ENCODE data around the gene TAOK3. TPM values are rescaled to one million over a fixed set of nuclear protein-coding genes. Genes with fewer than 3 reads are reported as not detected.
"Not testable (repeated sequence)": the region's sequence is repeated elsewhere in the genome, so short reads cannot be mapped to it uniquely, and the experiment has no call there.

TAOK3 gene
- total and polyA plus RNA-seq, 5 donors from 2014 or later = 60.2 to 97.8 (median 72.1) TPM

DNA sequence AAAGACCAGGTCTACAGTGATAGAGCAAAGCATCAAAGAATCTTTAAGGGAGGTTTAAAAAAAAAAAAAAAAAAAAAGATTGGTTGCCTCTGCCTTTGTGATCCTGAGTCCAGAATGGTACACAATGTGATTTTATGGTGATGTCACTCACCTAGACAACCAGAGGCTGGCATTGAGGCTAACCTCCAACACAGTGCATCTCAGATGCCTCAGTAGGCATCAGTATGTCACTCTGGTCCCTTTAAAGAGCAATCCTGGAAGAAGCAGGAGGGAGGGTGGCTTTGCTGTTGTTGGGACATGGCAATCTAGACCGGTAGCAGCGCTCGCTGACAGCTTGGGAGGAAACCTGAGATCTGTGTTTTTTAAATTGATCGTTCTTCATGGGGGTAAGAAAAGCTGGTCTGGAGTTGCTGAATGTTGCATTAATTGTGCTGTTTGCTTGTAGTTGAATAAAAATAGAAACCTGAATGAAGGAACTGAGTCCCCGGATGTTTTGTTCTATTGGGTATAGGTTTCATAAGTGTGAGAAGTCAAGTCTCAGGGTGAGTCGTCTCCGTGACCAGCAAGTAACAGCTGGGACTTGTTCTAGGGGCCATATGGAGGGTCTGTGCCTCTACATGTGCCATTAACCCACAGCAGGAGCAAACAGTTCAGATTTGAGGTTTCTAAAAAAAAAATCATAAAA, 227.5 kb downstream of the TAOK3 start:
- Mint-ChIP-seq H3K4me1 (peaks cover 5 to 17% (median 10%) of the 10 kb centered on the region in 4 donors), H3K36me3 (peaks cover 48% of the 10 kb centered on the region), H3K27me3 (no peaks in the 10 kb centered on the region), H3K27ac (peak overlapping the region in 2 of 3 donors; percentile 67 to 86), H3K9me3 (no peaks in the 10 kb centered on the region), H3K4me3 (peak overlapping the region in 1 of 4 donors; percentile 57)
- DNase-seq (peak in 1 of 3 donors; percentile 26), ATAC-seq (ENCODE audit: low read depth in 2 of 2) (no peak)
- no peaks in the 10 kb centered on the region for H3K4me1 ChIP-seq (ENCODE audit: control insufficient read depth, insufficient read depth, low read length, poor library complexity, severe bottlenecking)
- no peaks in the 10 kb centered on the region for H3K27me3 ChIP-seq (ENCODE audit: control insufficient read depth, insufficient read depth, low read length)
- H3K9me3 ChIP-seq (ENCODE audit: control insufficient read depth in 2 of 2, low read length in 2 of 2) = no peaks in the 10 kb centered on the region
- H3K36me3 ChIP-seq (ENCODE audit: control insufficient read depth, insufficient read depth, low read length) = peaks cover 49% of the 10 kb centered on the region
- H3K4me3 ChIP-seq (ENCODE audit: low read depth, low read length) = no peak overlapping the region
- no peak overlapping the region for H3K27ac ChIP-seq (ENCODE audit: insufficient read depth, low read length, poor library complexity, severe bottlenecking)

DNA sequence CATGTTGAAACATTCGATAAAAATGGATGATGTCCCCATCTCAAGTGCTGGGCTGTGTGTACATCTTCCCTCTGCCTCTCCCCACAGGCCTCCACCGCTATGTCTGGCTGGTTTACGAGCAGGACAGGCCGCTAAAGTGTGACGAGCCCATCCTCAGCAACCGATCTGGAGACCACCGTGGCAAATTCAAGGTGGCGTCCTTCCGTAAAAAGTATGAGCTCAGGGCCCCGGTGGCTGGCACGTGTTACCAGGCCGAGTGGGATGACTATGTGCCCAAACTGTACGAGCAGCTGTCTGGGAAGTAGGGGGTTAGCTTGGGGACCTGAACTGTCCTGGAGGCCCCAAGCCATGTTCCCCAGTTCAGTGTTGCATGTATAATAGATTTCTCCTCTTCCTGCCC, 228.2 kb downstream of the TAOK3 start:
- no peaks in the 10 kb centered on the region for H3K4me1 ChIP-seq (ENCODE audit: control insufficient read depth, insufficient read depth, low read length, poor library complexity, severe bottlenecking)
- no peaks in the 10 kb centered on the region for H3K9me3 ChIP-seq (ENCODE audit: control insufficient read depth in 2 of 2, low read length in 2 of 2)
- peaks cover 52% of the 10 kb centered on the region for H3K36me3 Mint-ChIP-seq
- H3K27me3 ChIP-seq (ENCODE audit: control insufficient read depth, insufficient read depth, low read length) = no peaks in the 10 kb centered on the region
- no peaks in the 10 kb centered on the region for H3K9me3 Mint-ChIP-seq
- ATAC-seq (ENCODE audit: low read depth in 2 of 2) (no peak), DNase-seq (no peak)
- peaks cover 54% of the 10 kb centered on the region for H3K36me3 ChIP-seq (ENCODE audit: control insufficient read depth, insufficient read depth, low read length)
- H3K27ac ChIP-seq (ENCODE audit: insufficient read depth, low read length, poor library complexity, severe bottlenecking) = no peak overlapping the region
- H3K27me3 Mint-ChIP-seq = no peaks in the 10 kb centered on the region
- H3K4me1 Mint-ChIP-seq = peaks cover 5 to 18% (median 13%) of the 10 kb centered on the region in 4 donors
- peak overlapping the region in 1 of 3 donors; percentile 64 for H3K27ac Mint-ChIP-seq
- no peak overlapping the region for H3K4me3 ChIP-seq (ENCODE audit: low read depth, low read length)
- no peak overlapping the region for H3K4me3 Mint-ChIP-seq

DNA sequence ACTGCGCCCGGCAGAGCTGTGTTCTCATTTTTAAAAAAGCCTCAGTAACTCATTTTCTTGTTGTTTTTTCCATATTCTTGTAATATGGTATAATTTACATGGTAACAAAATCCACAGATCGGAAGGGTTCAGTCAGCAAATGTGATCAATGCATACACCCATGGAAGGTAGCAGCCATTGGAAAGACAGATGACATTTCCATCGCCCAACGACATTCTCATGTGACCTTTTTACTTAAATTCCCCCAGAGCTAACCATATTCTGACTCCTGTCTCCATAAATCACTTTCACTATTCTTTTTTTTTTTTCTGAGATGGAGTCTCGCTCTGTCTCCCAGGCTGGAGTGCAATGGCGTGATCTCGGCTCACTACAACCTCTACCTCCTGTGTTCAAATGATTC, 231.9 kb downstream of the TAOK3 start:
- Mint-ChIP-seq H3K27ac (no peak overlapping the region), H3K4me3 (peak overlapping the region in 1 of 4 donors; percentile 47), H3K27me3 (no peaks in the 10 kb centered on the region), H3K36me3 (peaks cover 47% of the 10 kb centered on the region), H3K4me1 (peaks cover 0 to 41% (median 27%) of the 10 kb centered on the region in 4 donors), H3K9me3 (no peaks in the 10 kb centered on the region)
- Histone ChIP-seq H3K4me3 (ENCODE audit: low read depth, low read length) (no peak overlapping the region), H3K4me1 (ENCODE audit: control insufficient read depth, insufficient read depth, low read length, poor library complexity, severe bottlenecking) (peaks cover 20% of the 10 kb centered on the region), H3K9me3 (ENCODE audit: control insufficient read depth in 2 of 2, low read length in 2 of 2) (no peaks in the 10 kb centered on the region), H3K27me3 (ENCODE audit: control insufficient read depth, insufficient read depth, low read length) (no peaks in the 10 kb centered on the region), H3K36me3 (ENCODE audit: control insufficient read depth, insufficient read depth, low read length) (peaks cover 46% of the 10 kb centered on the region), H3K27ac (ENCODE audit: insufficient read depth, low read length, poor library complexity, severe bottlenecking) (no peak overlapping the region)
- ATAC-seq (ENCODE audit: low read depth in 2 of 2) (no peak), DNase-seq (no peak)

GRCh38 chr12:118137148-118137678, 235.5 kb downstream of the TAOK3 start:
- H3K27ac ChIP-seq (ENCODE audit: insufficient read depth, low read length, poor library complexity, severe bottlenecking) = no peak overlapping the region
- Mint-ChIP-seq H3K36me3 (peaks cover 25% of the 10 kb centered on the region), H3K4me3 (peak overlapping the region; percentile 91 to 98 (median 97)), H3K27ac (peak overlapping the region; percentile 74 to 92 (median 91)), H3K27me3 (no peaks in the 10 kb centered on the region), H3K4me1 (peaks cover 0 to 49% (median 22%) of the 10 kb centered on the region in 4 donors), H3K9me3 (no peaks in the 10 kb centered on the region)
- H3K4me3 ChIP-seq (ENCODE audit: low read depth, low read length) = peak overlapping the region; percentile 86
- H3K4me1 ChIP-seq (ENCODE audit: control insufficient read depth, insufficient read depth, low read length, poor library complexity, severe bottlenecking) = peaks cover 28% of the 10 kb centered on the region
- H3K27me3 ChIP-seq (ENCODE audit: control insufficient read depth, insufficient read depth, low read length) = no peaks in the 10 kb centered on the region
- no peaks in the 10 kb centered on the region for H3K9me3 ChIP-seq (ENCODE audit: control insufficient read depth in 2 of 2, low read length in 2 of 2)
- ATAC-seq (ENCODE audit: low read depth in 2 of 2) (no peak), DNase-seq (no peak)
- H3K36me3 ChIP-seq (ENCODE audit: control insufficient read depth, insufficient read depth, low read length) = peaks cover 22% of the 10 kb centered on the region

DNA sequence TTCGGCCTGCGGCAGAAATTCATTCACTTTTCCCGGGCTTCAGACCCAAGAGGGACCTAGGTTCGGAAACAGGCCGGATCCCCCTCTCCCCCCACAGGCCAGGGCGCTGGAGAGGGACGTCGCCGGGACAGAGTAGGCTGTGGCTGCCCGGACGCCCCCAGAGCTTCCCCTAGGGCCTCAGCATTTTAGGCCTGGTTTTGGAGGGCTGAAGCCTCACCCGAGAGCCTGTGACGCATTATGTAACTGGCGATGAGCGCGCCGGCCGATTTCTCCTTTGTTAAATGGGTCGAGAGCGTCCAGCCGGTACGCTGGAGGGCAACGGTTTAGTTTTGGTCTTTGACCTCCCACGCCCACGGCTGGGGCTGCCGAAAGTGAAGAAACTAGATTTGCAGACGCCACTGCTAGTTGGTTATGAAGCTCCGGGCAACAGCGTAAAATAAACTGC, 236.1 kb downstream of the TAOK3 start:
- no peaks in the 10 kb centered on the region for H3K27me3 Mint-ChIP-seq

GRCh38 chr12:118135788-118136558, 236.7 kb downstream of the TAOK3 start, which contains the start of gene PEBP1:
Gene PEBP1 (plus strand): TSS chr12:118136124. CDS start chr12:118136210, 86 bp downstream.
- H3K4me1 ChIP-seq (ENCODE audit: control insufficient read depth, insufficient read depth, low read length, poor library complexity, severe bottlenecking) = peaks cover 28% of the 10 kb centered on the region
- H3K36me3 Mint-ChIP-seq = peaks cover 20% of the 10 kb centered on the region
- peaks cover 0 to 49% (median 24%) of the 10 kb centered on the region in 4 donors for H3K4me1 Mint-ChIP-seq
- no peaks in the 10 kb centered on the region for H3K27me3 Mint-ChIP-seq
- ATAC-seq (ENCODE audit: low read depth in 2 of 2) = peak; percentile 100
- H3K4me3 Mint-ChIP-seq = peak within 1 kb of the TSS; percentile 96 to 98 (median 97)
- no peaks in the 10 kb centered on the region for H3K9me3 Mint-ChIP-seq
- H3K9me3 ChIP-seq (ENCODE audit: control insufficient read depth in 2 of 2, low read length in 2 of 2) = no peaks in the 10 kb centered on the region
- H3K4me3 ChIP-seq (ENCODE audit: low read depth, low read length) = peak within 1 kb of the TSS; percentile 86
- H3K27ac ChIP-seq (ENCODE audit: insufficient read depth, low read length, poor library complexity, severe bottlenecking) = peak within 1 kb of the TSS; percentile 66
- peak within 1 kb of the TSS; percentile 86 to 94 (median 92) for H3K27ac Mint-ChIP-seq
- peaks cover 14% of the 10 kb centered on the region for H3K36me3 ChIP-seq (ENCODE audit: control insufficient read depth, insufficient read depth, low read length)
- peak; percentile 89 to 94 (median 90) for DNase-seq
- no peaks in the 10 kb centered on the region for H3K27me3 ChIP-seq (ENCODE audit: control insufficient read depth, insufficient read depth, low read length)

More for the DNA sequence above, 236.1 kb downstream of the TAOK3 start:
- Mint-ChIP-seq H3K4me1 (peaks cover 0 to 52% (median 24%) of the 10 kb centered on the region in 4 donors), H3K36me3 (peaks cover 23% of the 10 kb centered on the region), H3K4me3 (peak overlapping the region; percentile 91 to 98 (median 97)), H3K27ac (peak overlapping the region; percentile 74 to 92 (median 91)), H3K9me3 (no peaks in the 10 kb centered on the region)
- Histone ChIP-seq H3K36me3 (ENCODE audit: control insufficient read depth, insufficient read depth, low read length) (peaks cover 18% of the 10 kb centered on the region), H3K27ac (ENCODE audit: insufficient read depth, low read length, poor library complexity, severe bottlenecking) (peak overlapping the region; percentile 66), H3K9me3 (ENCODE audit: control insufficient read depth in 2 of 2, low read length in 2 of 2) (no peaks in the 10 kb centered on the region), H3K27me3 (ENCODE audit: control insufficient read depth, insufficient read depth, low read length) (no peaks in the 10 kb centered on the region), H3K4me3 (ENCODE audit: low read depth, low read length) (peak overlapping the region; percentile 86), H3K4me1 (ENCODE audit: control insufficient read depth, insufficient read depth, low read length, poor library complexity, severe bottlenecking) (peaks cover 28% of the 10 kb centered on the region)
- DNase-seq = peak; percentile 3 to 48 (median 29)
- ATAC-seq (ENCODE audit: low read depth in 2 of 2) = no peak

GRCh38 chr12:118129436-118129835, 243.3 kb downstream of the TAOK3 start:
- not testable (repeated sequence) for H3K9me3 ChIP-seq (ENCODE audit: control insufficient read depth in 2 of 2, low read length in 2 of 2); DNase-seq; H3K36me3 Mint-ChIP-seq; H3K4me3 Mint-ChIP-seq; H3K4me1 ChIP-seq (ENCODE audit: control insufficient read depth, insufficient read depth, low read length, poor library complexity, severe bottlenecking); H3K36me3 ChIP-seq (ENCODE audit: control insufficient read depth, insufficient read depth, low read length); H3K9me3 Mint-ChIP-seq; H3K27me3 Mint-ChIP-seq; H3K27me3 ChIP-seq (ENCODE audit: control insufficient read depth, insufficient read depth, low read length); H3K27ac ChIP-seq (ENCODE audit: insufficient read depth, low read length, poor library complexity, severe bottlenecking); ATAC-seq (ENCODE audit: low read depth in 2 of 2); H3K4me1 Mint-ChIP-seq; H3K4me3 ChIP-seq (ENCODE audit: low read depth, low read length); H3K27ac Mint-ChIP-seq
